ENCODE data around the gene SBNO2.

Gene SBNO2

DNA sequence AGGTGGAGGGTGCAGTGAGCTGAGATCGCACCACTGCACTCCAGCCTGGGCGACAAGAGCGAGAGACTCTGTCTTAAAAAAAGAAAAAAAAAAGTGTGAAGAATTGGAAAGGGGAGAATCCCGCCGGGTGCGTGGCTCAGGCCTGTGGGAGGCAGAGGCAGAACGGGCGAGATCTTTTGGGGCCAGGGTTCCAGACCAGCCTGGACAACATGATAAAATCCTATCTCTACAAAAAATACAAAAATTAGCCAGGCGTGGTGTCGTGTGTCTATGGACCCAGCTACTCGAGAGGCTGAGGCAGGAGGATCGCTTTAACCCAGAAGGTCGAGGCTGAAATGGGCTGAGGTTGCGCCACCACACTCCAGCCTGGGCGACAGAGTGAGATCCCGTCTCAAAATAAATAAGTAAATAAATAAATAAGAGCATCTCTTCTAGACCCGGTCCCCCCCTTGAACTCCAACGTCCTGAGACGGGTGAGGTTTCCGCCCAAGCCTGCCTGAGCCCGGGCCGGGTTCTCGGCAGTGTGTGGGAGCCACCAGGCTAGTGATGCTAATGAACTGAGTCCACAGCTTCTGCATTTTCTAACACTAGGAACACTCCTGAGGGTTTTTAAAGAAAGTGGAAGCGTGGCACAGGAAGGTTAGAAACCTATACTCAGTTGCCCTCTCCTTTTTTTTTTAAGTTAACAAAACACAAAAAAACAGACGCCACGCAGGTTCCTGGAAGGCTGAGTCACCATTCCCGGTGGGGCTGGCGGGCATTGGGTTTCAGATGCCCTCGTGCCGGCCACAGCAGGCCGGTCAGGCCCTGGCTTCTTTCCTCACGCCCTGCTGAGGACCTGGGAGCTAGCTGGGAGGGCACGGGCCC, 48.2 kb downstream of the SBNO2 start:
- H3K4me3 ChIP-seq (ENCODE audit: low read length): no peak overlapping the region
- DNase-seq (ENCODE audit: low read depth): no peak
- TF ChIP-seq CTCF (IDR thresholded peaks at IDR 0.05; ENCODE audit: insufficient read depth, low read depth, low read length, missing control alignments): no peak

GRCh38 chr19:1123885-1124677, 50.0 kb downstream of the SBNO2 start:
- no peak overlapping the region for H3K4me3 ChIP-seq (ENCODE audit: low read length)
- no peak for TF ChIP-seq CTCF (IDR thresholded peaks at IDR 0.05; ENCODE audit: insufficient read depth, low read depth, low read length, missing control alignments)
- DNase-seq (ENCODE audit: low read depth): no peak

GRCh38 chr19:1123381-1123780, 50.7 kb downstream of the SBNO2 start:
- H3K4me3 ChIP-seq (ENCODE audit: low read length): no peak overlapping the region
- no peak for TF ChIP-seq CTCF (IDR thresholded peaks at IDR 0.05; ENCODE audit: insufficient read depth, low read depth, low read length, missing control alignments)
- DNase-seq (ENCODE audit: low read depth): no peak

- no peak overlapping the region for H3K4me3 ChIP-seq (ENCODE audit: low read length)
- TF ChIP-seq CTCF (IDR thresholded peaks at IDR 0.05; ENCODE audit: insufficient read depth, low read depth, low read length, missing control alignments): no peak
- peak; percentile 88 for DNase-seq (ENCODE audit: low read depth)
Measured at GRCh38 chr19:1122972-1123363, 51.1 kb downstream of the SBNO2 start.

- no peak for TF ChIP-seq CTCF (IDR thresholded peaks at IDR 0.05; ENCODE audit: insufficient read depth, low read depth, low read length, missing control alignments)
- no peak for DNase-seq (ENCODE audit: low read depth)
- no peak overlapping the region for H3K4me3 ChIP-seq (ENCODE audit: low read length)
Measured at GRCh38 chr19:1122021-1122971, 51.8 kb downstream of the SBNO2 start.

DNA sequence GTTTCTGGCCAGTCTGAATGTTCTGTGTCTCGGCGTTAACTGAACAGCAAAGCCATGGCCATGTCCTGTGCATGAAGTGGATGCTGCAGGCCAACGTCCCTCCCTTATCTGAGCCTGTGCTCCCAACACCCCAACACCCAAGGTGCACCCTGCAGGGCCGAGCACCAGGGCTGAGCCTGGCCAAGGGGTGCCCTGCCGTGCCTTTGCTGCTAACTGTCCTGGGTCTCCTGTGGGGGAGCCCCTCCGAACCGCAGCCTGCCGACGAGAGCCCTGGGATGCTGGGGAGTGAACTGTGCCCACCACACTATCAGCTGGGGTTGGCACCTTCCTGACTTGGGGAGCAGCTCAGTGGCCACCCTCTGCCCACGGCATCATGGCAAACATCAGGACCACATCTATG, 52.7 kb downstream of the SBNO2 start:
- H3K4me3 ChIP-seq (ENCODE audit: low read length): no peak overlapping the region
- DNase-seq (ENCODE audit: low read depth): no peak
- TF ChIP-seq CTCF (IDR thresholded peaks at IDR 0.05; ENCODE audit: insufficient read depth, low read depth, low read length, missing control alignments): no peak
